ENCODE measurements around the gene PSMD8. TPM values are rescaled to one million over a fixed set of nuclear protein-coding genes. Genes with fewer than 3 reads are reported as not detected.

PSMD8 gene
- 441 to 488 TPM (median 469 TPM) in 5 replicates for total RNA-seq (2022; extraction: Qiagen RNA extraction)

DNA sequence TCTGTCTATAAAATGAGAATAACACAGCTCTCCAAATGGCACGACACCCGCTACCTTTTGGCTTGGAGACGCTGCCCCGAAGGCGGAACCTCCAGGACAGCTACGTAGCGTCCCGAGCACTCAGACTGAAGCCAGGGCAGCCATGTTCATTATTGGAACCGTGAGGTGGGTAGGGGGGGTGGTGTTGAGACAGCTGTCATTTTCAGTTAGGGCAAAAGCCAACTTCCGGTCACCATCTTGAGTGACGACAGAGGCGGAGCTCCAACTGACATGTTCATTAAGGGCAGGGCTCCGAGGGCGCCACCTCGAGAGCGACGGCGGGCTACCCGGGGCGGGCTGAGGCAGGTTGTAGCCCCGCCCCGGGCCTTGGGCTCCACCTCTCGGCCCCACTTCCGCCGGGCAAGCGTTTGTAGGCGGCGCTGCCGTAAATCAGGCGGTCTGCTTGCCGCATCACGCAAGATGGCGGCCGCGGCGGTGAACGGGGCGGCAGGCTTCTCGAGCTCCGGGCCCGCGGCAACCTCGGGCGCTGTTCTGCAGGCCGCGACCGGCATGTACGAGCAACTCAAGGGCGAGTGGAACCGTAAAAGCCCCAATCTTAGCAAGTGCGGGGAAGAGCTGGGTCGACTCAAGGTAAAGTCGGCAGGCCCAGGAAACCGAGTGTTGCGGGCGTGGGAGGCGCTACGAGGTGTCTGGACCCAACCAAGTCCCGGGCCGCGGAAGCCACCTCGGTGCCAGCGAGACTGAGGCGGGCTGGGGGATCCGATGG lies at the start of gene PSMD8:
Gene PSMD8 (plus strand): TSS at position 240 of the 766 bp plus-strand sequence. CDS start 31 bp downstream, at position 271.

DNA sequence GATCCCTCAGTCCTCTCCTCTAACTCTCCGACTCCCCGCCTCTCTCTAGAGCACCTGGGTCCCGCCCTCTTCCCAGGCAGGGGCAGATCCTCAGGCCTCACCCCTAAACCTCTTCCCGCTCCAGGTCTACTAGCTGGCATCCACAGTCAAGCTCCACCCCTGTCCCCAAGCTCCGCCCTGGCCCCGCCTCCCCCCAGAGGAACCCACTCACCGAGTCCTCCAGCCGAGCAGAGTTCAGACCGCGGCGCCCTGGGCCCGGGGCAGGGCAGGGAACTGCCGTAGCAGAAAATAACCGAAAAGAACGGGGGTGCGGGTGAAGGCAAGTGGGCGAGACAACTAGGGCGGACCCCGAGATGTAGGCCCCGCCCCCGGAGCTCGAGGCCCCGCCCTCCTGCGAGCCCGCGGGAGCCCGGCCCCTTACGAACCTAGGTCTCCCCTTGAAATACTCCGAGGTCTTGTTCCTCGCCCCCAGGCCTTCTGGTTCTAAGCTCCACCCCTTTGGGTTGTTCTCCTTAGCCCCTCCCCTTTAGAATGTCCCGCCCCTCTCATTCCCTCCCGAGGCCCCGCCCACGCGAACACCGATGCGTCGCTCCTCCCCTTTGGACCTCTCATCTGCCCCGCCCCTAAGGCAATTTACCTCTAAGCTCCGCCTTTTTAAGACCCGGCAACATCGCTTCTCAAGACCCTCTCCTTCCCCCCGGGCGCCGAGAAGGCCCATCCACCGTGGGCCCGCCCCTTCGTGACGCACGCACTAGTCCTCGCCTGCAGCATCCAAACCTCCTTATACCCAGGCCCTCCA lies 13.4 kb downstream of the PSMD8 start, which contains the start of gene GGN:
Gene GGN (minus strand): TSS at position 485 of the 799 bp plus-strand sequence. CDS start 773 bp downstream, outside the sequence.

DNA sequence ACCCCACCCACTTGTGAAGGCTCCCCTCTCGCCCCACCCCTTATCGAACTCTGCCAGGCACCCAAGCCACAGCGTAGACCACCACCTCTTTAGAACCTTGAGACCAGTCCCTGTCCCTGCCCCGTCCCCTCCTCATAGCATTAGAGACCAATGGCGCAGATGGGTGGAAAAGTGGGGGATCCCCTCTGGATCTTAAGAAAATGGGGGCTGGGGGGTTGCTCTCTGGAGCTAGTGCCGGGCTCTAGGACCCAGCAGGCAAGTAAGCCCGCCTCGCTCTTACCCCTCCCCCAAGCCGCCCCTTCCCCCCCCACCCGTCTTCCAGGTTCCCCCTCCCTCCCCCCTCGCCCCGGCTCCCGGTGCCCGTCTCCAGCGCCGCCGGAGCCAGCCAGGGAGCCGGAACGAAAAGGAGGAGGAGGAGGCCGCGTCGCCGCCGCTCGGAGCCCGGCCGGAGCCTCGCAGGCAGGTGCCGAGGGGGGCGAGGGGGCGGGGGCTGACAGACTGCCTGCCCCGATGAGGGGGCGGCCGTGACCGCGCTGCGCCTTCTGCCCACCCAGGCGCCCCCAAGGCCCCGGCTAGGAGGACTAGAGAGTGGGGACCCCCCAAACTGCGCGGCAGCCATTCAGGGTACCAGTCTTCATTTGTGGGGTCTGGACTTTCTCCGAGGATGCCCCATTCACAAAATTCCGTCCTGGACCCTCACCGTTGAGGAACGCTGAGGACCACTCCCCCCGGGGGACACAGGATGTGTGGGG lies 14.2 kb downstream of the PSMD8 start, which contains the start of gene SPRED3:
Gene SPRED3 (plus strand): TSS at position 349 of the 752 bp plus-strand sequence. CDS start 1,606 bp downstream, outside the sequence.

DNA sequence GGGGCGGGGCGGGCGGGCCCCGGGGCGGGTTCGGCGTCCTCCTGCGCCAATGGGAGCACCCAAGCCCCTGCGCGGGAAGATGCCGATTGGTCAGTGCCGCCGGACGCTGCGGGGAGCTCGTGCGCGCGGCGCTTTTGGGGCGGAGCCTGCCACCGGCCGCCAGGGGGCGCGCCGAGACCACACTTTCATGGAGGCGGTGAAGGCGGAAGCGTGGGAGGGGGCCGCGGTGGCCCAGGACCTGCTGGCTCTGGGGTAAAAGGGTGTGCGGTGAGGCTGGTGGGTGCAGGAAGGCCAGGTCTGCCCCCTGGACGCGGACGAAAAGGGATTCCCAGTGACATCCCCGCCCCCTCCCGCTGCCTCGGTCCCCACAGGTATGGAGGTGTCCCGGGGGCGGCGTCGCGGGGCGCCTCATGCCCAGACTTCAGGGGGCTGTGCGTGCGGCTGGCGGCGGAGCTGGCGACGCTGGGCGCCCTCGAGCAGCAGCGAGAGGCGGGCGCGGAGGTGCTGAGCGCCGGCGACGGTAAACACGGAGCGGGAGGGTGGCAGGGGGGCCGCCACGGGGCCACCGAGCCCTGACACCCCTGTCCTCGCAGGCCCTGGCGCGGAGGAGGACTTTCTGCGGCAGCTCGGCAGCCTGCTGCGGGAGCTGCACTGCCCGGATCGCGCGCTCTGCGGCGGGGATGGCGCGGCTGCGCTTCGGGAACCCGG lies 28.8 kb downstream of the PSMD8 start, which contains the start of gene FAM98C:
Gene FAM98C (plus strand): TSS at position 127 of the 708 bp plus-strand sequence. CDS start 61 bp downstream, at position 188.

DNA sequence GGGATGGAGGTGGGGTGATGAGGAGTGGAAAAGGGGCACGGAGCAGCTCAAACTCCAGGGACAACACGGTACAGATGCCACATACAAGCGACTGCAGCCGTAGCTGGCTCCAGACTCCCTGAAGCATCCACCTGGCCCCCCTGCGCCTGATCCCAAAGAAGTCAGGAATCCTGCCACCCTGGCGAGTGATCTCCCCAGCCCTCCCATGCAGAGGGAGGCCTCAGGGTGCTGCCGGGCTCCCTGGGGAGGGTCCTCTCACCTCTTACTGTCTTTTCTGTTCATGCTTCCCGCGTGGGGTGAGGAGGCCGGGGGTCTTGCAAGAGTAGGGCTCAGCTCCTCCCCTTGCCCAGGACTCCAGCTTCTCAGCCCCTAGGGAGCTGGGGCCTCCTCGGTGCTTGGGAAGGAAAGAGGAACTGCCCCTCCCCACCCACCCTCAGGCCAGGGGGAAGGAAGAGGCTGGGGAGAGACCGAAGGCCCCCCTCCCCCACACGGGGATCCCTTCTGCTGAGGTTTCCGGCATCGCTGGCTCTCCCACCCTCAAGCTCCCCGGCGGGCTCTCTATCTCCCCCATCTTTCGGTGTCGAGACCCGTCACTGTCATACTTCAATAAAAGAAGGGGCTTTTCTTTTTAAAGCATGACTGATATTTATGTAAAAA lies 51.6 kb downstream of the PSMD8 start, which contains the start of gene RASGRP4:
Gene RASGRP4 (minus strand): TSS at position 410 of the 657 bp plus-strand sequence. CDS start 128 bp downstream, at position 282.

DNA sequence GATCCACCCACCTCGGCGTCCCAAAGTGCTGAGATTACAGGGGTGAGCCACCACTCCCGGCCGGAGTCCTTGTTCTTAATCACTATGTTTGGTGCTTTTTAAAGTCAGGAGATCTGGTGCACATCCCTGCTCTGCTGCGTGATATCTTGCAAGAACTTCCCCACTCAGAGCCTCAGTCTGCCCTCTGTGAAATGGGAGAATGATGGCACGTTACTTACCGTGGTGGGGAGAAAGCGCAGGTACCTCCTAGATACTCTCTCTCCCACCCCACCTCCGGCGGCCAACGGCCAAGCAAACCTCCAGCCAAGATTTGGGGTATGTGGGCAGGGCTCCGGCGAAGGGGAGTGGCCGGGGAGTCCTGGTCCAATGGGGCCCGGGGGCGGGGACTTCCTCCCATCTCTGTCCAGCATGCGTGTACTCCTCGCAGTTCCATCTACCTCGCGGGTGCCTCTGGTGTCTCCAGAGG lies 58.9 kb downstream of the PSMD8 start, which contains the start of gene RYR1:
Gene RYR1 (plus strand): TSS at position 424 of the 466 bp plus-strand sequence. CDS start 139 bp downstream, outside the sequence.

Other genes starting within 250 kb of the PSMD8 start
- 3.7 to 5.1 TPM (median 4.8 TPM) in 5 replicates for gene DPF1, start 150.3 kb upstream of the PSMD8 start, total RNA-seq (2022; extraction: Qiagen RNA extraction)
- 62.8 to 91.7 TPM (median 82.0 TPM) in 5 replicates for gene PPP1R14A, start 118.2 kb upstream of the PSMD8 start, total RNA-seq (2022; extraction: Qiagen RNA extraction)
- 246 to 303 TPM (median 282 TPM) in 5 replicates for gene SPINT2, start 110.0 kb upstream of the PSMD8 start, total RNA-seq (2022; extraction: Qiagen RNA extraction)
- gene C19orf33, start 70.3 kb upstream of the PSMD8 start, total RNA-seq (2022; extraction: Qiagen RNA extraction) = 563 to 655 TPM (median 615 TPM) in 5 replicates
- 96.8 to 131 TPM (median 122 TPM) in 5 replicates for gene YIF1B, start 58.6 kb upstream of the PSMD8 start, total RNA-seq (2022; extraction: Qiagen RNA extraction)
- 3.6 to 5.0 TPM (median 4.6 TPM) in 5 replicates for gene KCNK6, start 54.7 kb upstream of the PSMD8 start, total RNA-seq (2022; extraction: Qiagen RNA extraction)
- 0.60 to 1.6 TPM (median 1.1 TPM) in 5 replicates for gene CATSPERG, start 38.7 kb upstream of the PSMD8 start, total RNA-seq (2022; extraction: Qiagen RNA extraction)
- 0.06 to 0.72 TPM (median 0.35 TPM) in 5 replicates for gene GGN, start 13.5 kb downstream of the PSMD8 start, total RNA-seq (2022; extraction: Qiagen RNA extraction)
- gene SPRED3, start 14.1 kb downstream of the PSMD8 start, total RNA-seq (2022; extraction: Qiagen RNA extraction) = 1.4 to 3.2 TPM (median 2.0 TPM) in 5 replicates
- 15.6 to 24.4 TPM (median 21.2 TPM) in 5 replicates for gene FAM98C, start 28.5 kb downstream of the PSMD8 start, total RNA-seq (2022; extraction: Qiagen RNA extraction)
- gene RASGRP4, start 51.6 kb downstream of the PSMD8 start, total RNA-seq (2022; extraction: Qiagen RNA extraction) = 0.11 to 0.26 TPM (median 0.19 TPM) in 5 replicates
- 5.2 to 7.6 TPM (median 6.3 TPM) in 5 replicates for gene RYR1, start 59.1 kb downstream of the PSMD8 start, total RNA-seq (2022; extraction: Qiagen RNA extraction)
- gene MAP4K1, start 243.4 kb downstream of the PSMD8 start, total RNA-seq (2022; extraction: Qiagen RNA extraction) = 0.61 to 1.3 TPM (median 0.87 TPM) in 5 replicates
- 703 to 886 TPM (median 726 TPM) in 5 replicates for gene EIF3K, start 244.6 kb downstream of the PSMD8 start, total RNA-seq (2022; extraction: Qiagen RNA extraction)